ENCODE measurements around the gene CCDC180.
"Not testable (repeated sequence)": the region's sequence is repeated elsewhere in the genome, so short reads cannot be mapped to it uniquely, and the experiment has no call there.

Gene CCDC180

DNA sequence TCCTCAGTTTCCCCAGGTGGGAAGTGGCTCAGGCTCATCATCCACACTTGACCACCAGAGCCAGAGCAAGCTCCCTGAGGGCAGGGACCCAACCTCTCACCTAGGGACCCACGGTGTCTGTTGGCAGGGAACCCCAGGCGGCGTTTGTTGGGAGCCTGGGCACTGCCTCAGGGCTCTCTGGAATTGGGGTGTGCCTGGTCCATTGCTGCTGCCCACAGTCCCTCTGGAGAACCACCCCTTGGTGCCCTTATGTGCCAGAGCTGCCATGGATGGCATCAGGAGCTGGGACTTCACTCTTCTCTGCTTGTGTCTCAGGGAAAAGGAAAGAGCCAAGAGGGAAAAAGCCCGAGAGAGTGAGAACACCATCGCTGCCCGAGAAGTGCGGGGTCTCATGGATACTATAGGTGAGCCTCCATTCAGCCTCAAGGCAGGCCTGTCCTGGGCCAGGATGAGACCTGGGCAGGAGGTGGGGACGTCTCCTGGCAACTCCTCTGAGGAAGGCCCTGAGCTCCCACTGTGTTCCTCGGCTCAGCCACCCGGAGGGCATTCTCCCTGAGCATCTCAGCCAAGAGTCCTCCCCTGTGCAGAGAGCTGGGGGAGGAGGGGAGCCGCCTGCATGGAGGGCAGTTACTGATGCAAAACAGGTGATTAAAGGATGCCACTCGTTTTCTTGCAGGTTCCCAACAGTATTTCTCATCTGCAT is 4.5 kb downstream of the CCDC180 start:
- no peak for DNase-seq (ENCODE audit: low read depth)

DNA sequence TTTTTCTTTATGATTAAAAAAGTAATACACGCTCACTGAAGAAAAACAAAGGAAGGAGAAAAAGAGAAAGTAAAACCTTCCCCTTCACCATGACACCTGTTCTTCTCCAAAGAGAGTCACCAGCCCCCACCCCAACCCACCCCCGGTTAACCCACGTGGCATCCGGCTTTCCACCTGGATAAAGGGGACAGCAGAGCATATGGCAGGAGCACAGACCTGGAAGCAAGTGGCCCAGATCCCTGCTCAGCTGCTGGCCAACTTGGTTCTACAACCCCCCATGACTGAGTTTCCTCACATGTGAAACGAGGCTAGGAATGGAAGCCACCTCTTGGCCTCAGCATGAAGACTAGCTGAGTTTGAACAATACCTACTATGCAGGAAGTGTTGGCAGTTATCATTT is 5.1 kb downstream of the CCDC180 start:
- no peak for DNase-seq (ENCODE audit: low read depth)

DNA sequence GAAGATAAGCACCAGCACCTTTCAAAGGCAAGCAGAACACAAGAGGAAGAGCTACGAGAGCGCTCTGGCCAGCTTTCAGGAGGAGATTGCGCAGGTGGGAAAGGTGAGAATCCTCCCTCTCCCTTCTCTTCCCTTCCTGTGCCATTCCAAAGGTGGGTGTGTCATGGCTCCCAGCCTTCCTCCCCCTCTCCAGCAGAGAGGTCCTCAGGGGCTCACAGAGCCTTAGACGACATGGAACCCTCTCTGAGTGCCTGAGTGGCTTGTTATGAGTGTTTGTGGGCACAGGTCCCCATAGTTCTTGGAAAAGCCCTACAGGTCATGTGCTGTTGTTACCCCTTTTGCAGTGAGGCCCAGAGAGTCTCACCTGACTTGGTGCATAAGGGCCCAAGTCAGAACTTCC is 5.8 kb downstream of the CCDC180 start:
- no peak for DNase-seq (ENCODE audit: low read depth)

DNA sequence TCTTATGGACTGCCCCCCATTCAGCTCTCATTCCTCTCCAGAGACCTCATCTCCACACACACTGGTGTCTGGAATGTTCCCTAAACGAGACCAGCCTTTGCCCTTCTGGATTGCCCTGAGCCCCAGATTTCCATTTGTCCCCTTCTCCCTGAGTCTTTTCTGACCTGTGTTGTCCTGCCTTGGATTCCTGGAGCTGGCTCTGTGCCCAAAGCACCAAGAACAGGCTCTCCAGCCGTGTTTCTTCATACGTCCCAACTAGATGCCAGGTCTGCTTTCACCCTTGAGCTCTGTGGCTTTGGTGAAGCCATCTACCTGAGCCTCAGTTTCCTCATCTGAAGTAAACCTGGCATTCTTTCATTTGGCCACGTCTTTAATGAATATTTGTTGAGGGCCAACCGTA is 6.3 kb downstream of the CCDC180 start:
- no peak for DNase-seq (ENCODE audit: low read depth)

DNA sequence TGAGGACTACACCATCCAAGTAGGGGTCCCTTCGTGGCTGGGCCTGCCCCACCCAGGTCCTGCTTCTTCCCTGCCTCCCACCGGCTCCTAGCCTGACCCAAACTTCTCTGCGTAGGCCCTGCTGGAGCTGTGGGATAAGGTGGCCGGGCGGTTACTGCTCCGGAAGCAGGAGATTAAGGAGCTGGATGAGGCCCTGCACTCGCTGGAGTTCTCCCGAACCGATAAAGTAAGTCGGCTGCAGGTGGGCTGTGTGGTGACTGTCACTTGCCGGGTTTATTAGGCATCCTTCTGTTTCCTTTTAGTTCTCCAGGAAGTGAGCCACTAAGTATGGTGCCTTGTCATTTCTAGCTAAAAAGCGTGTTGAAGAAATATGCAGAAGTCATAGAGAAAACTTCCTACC is 7.0 kb downstream of the CCDC180 start:
- no peak for DNase-seq (ENCODE audit: low read depth)

DNA sequence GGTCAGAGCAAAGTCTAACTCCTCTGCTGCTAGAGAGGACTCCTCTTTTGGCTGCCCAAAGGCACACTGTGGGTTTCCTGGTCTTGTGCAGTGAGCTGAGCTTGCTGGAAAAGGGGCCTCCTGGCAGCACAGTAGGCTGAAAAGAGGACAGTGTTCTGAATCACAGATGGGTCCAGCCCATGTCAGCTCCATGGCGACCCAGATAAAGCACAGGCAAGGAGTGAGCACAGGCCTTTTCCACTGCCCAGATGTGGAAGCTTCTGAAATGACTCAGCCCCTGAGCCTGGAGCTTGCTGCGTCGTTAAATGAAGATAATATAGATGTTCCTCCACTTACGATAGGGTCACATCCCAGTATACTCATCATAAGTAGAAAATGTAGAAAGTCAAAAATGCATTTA is 8.1 kb downstream of the CCDC180 start:
- DNase-seq (ENCODE audit: low read depth) = no peak

DNA sequence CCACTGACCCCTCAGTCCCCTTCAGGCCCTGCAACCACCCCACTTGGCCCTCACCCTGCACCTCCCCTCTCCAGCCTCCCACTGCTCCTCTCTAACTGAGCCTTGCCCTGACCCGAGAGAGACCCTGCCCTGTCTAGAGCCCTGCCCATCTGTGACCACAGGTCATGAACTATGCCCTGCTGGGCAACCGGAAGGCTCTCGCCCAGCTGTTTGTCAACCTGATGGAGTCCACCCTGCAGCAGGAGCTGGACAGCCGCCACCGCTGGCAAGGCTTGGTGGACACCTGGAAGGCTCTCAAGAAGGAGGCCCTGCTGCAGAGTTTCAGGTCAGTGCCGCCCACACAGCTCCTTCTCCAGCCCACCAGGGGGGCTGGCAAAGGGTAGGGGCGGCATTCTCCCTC is 9.4 kb downstream of the CCDC180 start:
- no peak for DNase-seq (ENCODE audit: low read depth)

DNA sequence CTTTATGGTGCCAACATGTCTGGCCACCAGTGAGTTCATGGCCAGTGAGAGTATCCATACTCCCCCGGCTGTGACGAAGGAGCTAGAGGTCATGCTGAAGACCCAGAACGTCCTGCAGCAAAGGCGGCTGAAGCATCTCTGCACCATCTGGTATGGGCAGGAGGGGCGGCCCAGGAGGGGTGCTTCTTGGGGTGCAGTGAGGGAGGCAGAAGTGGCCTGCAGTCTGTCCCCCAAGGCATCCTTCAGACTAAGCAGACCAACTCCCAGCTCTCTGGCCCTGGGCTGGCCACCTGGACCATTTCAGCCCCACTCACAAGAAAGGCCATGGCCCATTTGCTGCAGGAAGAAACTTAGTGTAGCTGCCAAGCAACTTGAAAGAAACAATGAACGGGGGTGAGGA is 11.0 kb downstream of the CCDC180 start:
- no peak for DNase-seq (ENCODE audit: low read depth)

DNA sequence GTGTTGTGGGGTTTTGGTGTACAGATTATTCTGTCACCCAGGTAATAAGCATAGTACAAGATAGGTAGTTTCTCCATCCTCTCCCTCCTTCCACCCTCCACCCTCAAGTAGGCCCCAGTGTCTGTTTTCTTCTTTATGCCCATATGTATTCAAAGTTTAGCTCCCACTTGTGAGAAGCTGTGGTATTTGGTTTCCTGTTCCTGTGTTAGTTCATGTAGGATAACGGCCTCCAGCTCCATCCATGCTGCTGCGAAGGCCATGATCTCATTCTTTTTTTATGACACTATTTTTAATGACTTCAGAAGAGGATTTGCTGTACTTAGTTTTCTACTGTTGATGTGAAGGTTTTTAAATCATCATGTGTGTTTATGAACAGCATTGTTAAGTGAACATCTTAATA is 11.9 kb downstream of the CCDC180 start:
- no peak for DNase-seq (ENCODE audit: low read depth)

DNA sequence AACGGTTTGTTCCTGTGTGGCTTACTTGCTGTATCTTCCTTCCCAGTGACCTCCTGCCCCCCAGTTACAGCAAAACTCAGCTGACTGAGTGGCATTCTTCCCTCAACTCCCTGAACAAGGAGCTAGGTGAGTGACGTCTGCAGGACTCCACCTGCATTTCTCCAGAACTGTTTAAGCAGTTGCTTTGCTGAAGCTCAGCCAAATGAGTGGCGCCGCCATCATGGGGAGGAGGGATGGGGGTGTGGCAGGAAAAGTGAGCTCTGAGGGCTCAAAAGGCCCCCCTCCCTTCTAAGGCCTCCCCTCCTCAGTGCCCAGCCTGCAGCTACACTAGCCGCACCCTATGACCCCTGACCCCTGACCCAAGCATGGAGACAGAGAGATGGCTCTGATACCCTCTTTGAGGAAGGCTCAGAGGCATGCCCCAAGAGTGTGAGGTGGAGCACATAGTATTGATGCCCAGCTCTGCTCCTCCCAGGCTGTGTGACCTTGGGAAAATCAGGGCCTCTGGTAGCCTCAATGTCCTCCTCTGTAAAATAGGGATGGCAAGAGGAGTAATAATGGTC is 12.7 kb downstream of the CCDC180 start:
- no peak for DNase-seq (ENCODE audit: low read depth)

DNA sequence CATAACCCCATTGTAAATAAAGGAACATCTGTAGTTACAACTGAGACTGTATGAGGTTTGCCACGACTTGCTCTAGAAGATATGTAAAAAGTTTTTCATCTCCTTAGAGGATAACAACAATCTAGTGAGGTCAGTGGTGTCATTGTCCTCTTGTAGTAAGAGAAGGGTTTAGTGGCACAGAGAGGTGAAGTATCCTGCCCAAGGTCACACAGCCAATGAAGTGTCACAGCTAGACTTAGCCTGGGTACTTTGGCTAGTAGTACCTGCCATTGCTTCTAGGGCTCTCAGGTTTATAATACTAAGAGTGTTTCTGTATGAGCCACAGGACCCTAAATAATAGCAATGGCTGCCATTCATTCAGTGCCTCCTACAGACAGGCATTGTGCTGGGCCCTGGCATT is 13.8 kb downstream of the CCDC180 start:
- DNase-seq (ENCODE audit: low read depth) = no peak

DNA sequence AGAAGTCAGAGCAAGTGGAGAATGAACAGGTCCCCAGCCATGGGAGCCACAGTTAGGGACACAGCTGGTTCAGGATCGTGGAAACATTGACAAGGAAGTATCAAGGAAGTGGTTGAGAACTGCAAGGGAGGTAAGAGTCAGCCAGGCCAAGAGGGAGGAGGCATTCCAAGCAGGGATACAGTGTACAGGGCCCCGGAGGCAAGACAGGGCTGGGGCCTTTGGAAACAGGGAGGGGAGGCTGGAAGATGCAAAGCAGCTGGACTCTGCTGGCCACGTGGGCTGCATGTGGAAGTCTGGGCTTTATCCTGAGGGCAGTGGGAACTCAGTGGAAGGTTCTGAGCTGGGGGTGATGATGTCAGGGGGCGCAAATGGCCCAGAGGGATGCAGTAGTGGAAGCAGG is 14.2 kb downstream of the CCDC180 start:
- DNase-seq (ENCODE audit: low read depth) = no peak

DNA sequence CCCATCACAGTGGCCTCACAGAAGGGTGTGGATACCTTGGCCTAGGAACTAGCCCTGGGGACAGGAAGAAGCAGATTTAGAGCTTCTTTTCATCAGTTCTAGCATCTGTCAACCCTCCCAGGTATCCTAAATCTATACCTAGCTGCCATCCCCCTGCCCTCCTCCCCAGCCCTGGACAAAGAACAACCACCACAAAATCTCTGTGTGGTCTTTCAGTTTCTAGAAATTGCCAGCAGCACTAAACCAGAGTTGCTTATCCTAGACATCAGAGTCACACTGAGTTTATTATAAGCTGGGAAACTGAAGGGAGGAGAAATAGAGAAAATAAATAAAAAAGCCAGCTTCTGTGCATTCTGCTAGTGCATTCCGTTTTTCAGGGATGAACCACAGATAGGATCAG is 14.6 kb downstream of the CCDC180 start:
- no peak for DNase-seq (ENCODE audit: low read depth)

DNA sequence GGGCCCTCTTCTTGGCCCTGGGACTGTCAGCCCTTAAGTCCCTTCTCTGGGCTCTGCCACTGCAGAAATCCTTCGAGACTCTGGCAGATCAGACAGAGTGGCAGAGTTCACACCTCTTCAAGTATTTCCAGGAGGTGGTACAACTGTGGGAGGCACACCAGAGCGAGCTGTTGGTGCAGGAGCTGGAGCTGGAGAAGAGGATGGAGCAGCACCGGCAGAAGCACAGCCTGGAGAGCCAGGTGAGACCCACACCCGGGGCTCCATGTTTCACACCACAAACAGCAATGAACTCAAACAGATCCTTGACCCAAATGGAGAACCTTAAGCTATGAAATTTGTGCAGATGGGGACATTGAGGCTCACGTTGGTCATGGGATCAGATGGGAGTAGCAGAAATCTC is 17.5 kb downstream of the CCDC180 start:
- no peak for DNase-seq (ENCODE audit: low read depth)

DNA sequence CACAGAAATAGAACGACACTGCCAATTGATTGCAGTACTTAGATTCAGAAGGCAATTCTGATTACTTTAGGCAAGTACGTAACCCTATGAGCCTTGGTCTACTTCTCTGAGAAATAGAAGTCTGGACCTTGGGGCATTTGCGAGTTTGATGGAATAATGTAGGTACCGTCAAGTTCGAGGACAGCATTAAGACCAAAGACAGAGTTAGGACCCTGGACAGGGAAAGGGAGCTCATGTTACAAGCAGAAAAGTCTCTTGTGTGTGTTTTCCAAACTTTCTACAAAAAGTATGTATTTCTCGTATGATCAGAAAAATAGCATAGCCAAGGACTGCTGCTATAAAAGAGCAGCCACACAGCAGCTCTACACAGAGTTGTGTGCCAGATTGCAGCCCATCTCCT is 20.1 kb downstream of the CCDC180 start:
- no peak for DNase-seq (ENCODE audit: low read depth)

DNA sequence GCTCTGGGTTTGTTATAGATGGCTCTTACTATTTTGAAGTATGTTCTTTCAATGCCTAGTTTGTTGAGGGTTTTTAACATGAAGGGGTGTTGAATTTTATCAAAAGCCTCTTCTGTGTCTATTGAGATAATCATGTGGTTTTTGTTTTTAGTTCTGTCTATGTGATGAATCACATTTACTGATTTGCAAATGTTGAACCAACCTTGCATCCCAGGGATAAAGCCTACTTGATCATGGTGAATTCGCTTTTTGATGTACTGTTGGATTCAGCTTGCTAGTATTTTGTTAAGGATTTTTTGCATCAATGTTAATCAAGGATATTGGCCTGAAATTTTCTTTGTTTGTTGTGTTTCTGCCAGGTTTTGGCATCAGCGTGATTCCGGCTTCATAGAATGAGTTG is 25.5 kb downstream of the CCDC180 start:
- DNase-seq (ENCODE audit: low read depth) = no peak

DNA sequence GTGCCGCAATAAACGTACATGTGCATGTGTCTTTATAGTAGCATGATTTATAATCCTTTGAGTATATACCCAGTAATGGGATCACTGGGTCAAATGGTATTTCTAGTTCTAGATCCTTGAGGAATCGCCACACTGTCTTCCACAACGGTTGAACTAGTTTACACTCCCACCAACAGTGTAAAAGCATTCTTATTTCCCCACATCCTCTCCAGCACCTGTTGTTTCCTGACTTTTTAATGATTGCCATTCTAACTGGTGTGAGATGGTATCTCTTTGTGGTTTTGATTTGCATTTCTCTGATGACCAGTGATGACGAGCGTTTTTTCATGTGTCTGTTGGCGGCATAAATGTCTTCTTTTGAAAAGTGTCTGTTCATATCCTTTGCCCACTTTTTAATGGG is 28.2 kb downstream of the CCDC180 start:
- not testable (repeated sequence) for DNase-seq (ENCODE audit: low read depth)

DNA sequence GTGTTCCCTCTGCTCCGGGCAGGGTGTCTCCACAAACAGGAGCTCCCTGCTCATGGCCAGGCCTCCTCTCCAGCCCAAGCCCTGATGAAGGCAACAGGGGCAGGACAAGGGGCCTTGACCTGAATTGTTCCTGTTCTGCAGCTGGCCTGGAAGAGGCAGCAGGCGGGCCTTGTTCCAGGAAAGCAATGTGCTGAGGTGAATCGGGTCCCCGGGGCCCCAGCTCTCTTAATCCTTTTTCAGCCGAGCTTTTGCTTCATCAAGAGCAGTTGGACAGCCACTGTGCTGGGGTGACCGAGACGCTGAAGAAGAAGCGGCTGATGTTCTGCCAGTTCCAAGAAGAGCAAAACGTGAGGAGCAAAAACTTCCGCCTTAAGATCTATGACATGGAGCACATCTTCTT is 41.4 kb downstream of the CCDC180 start:
- DNase-seq (ENCODE audit: low read depth) = no peak

DNA sequence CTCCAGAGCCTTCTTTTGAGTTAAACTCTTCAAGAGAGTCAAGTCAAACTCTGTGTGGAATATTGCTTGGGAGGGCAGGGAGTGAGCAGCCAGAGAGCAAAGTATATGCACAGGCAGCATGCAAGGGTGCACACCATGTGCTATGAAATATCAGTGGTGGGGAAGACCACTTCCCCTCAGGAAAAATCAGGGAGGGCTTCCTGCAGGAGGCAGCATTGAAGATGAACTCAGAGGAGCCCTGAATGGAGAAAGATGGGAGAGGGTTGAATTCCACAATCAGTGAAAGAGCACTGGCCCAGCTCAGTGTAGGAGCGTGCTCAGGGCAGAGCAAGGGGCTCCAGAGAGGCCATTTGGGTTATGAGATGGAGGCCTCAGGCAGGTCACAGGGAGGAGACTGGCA is 41.9 kb downstream of the CCDC180 start:
- DNase-seq (ENCODE audit: low read depth) = no peak

DNA sequence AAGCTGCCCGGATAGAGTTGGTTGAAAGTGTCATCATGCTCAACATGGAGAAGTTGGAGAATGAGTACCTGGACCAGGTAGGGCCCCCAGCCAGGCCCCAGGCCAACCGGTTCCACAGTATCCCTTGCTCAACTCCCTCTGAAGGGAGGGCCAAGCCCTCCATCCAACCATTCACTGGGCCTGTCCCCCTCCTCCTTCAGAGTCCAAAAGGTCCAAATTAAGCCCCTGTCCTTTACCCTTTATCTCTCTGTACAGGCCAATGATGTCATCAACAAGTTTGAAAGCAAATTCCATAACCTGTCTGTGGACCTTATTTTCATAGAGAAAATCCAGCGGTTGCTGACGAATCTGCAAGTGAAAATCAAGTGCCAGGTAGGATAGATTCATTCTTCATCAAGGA is 47.2 kb downstream of the CCDC180 start:
- DNase-seq (ENCODE audit: low read depth) = no peak

DNA sequence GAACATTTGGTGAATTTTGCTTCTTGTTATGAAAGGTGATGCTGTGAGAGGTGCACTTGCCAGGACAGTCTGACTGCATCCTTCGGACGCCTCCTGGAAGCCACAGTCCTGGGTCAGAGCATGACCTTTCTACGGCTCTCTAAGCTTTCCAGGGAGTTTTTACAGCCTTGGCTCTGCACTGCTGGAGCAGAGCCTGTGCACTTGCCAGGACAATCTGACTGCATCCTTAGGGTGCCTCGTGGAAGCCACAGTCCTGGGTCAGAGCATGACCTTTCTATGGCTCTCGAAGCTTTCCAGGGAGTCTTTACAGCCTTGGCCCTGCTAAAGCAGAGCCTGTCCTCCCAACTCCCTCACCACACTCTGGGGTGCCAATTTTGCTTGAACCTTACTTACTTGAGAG is 49.6 kb downstream of the CCDC180 start:
- DNase-seq (ENCODE audit: low read depth) = no peak
